Gastroesophageal sphincter (tissue), 4 donors: ENCODE measurements around the gene TTLL9. TPM values are rescaled to one million over a fixed set of nuclear protein-coding genes. Genes with fewer than 3 reads are reported as not detected.

Source experiments
- ATAC-seq: fragments of 150-250 bp; one replicate; pipeline ENCODE4 v1.9.1; 2016; ENCODE audit warnings: mild to moderate bottlenecking, moderate library complexity
- H3K27ac ChIP-seq, 4 donors: fragments of 200-600 bp; sonication (generic) in 3 of 4; 1 replicate in 3 of 4; 2 replicates in 1 of 4; pipeline ENCODE4 v1.5.1; 2016 to 2019
- H3K27me3 ChIP-seq: fragments of 200-600 bp; sonication (generic); one replicate; pipeline ENCODE4 v1.5.1; 2019
- H3K36me3 ChIP-seq, 2 donors: fragments of 200-600 bp; sonication (generic); one replicate each; pipeline ENCODE4 v1.5.1; 2019; ENCODE audit warnings: control low read depth in 1 of 2
- H3K4me1 ChIP-seq, 3 donors: fragments of 200-600 bp; sonication (generic); 1 replicate in 2 of 3; 2 replicates in 1 of 3; pipeline ENCODE4 v1.5.1; 2016 to 2019; ENCODE audit warnings: control low read depth in 2 of 3
- H3K4me3 ChIP-seq, 2 donors: fragments of 200-600 bp; sonication (generic); one replicate each; pipeline ENCODE4 v1.5.1; 2019; ENCODE audit warnings: mild to moderate bottlenecking in 1 of 2, moderate library complexity in 1 of 2
- H3K9me3 ChIP-seq, 3 donors: fragments of 200-600 bp; sonication (generic); one replicate each; pipeline ENCODE4 v1.5.1; 2017 to 2019; ENCODE audit warnings: control low read depth in 2 of 3
- CTCF ChIP-seq, 4 experiments: fragments of 200-600 bp in 2 of 4; fragments of 450-650 bp in 2 of 4; sonication (generic) in 1 of 4; IDR thresholded peaks; one replicate each; pipeline ENCODE4 v1.5.1; 2017 to 2019; ENCODE audit warnings: antibody characterized with exemption in 4 of 4, mild to moderate bottlenecking in 2 of 4, moderate library complexity in 2 of 4
- EP300 ChIP-seq: sonication (generic); formaldehyde crosslinking; IDR thresholded peaks from one replicate; pipeline ENCODE4 v1.6.1; 2017; ENCODE audit warnings: antibody characterized with exemption, mild to moderate bottlenecking
- POLR2A ChIP-seq, 2 donors: fragments of 450-650 bp; IDR thresholded peaks; one replicate each; pipeline ENCODE4 v1.6.1; 2017; ENCODE audit warnings: antibody characterized with exemption in 2 of 2, mild to moderate bottlenecking in 2 of 2, moderate library complexity in 1 of 2
- POLR2AphosphoS5 ChIP-seq: sonication (generic); formaldehyde crosslinking; IDR thresholded peaks from one replicate; pipeline ENCODE4 v1.6.1; 2017; ENCODE audit warnings: antibody characterized with exemption
- WGBS, 2 donors: methylation state at CpG; one replicate each; pipeline ENCODE4 v1.1.5; 2018; ENCODE audit warnings: low coverage in 1 of 2; 5-methylcytosine and 5-hydroxymethylcytosine counted together
- total RNA-seq, 4 donors: library from RNA; depleted of rRNA; stranded (reverse); fragments of >200 nt; gene quantifications; one replicate each; pipeline ENCODE4 v1.1.0, GENCODE V29; 2016

The TTLL9 gene
- total RNA-seq, 4 donors from 2014 or later: 0.47 TPM; not detected in 3

GRCh38 chr20:31861385-31862156 is 8.9 kb upstream of the TTLL9 start:
- H3K9me3 ChIP-seq: no peaks in the 10 kb centered on the region
- WGBS, 2 donors: 34 to 50% methylated on average over 3 to 8 of the region's 60 CpGs
- H3K4me3 ChIP-seq: peak overlapping the region; percentile 14 to 59
- ATAC-seq: peak; percentile 54
- peaks cover 0 to 25% (median 13%) of the 10 kb centered on the region in 3 donors for H3K4me1 ChIP-seq
- H3K36me3 ChIP-seq: no peaks in the 10 kb centered on the region
- TF ChIP-seq EP300 (no peak), CTCF (IDR thresholded peaks at IDR 0.05) (no peak), POLR2A (IDR thresholded peaks at IDR 0.05) (no peak), POLR2AphosphoS5 (no peak)
- H3K27me3 ChIP-seq: peaks cover 29% of the 10 kb centered on the region
- H3K27ac ChIP-seq: peak overlapping the region in 2 of 4 donors; percentile 8 to 50

- peaks cover 23% of the 10 kb centered on the region for H3K27me3 ChIP-seq
- 75 to 83% methylated on average over 2 to 3 of the region's 5 CpGs for WGBS, 2 donors
- no peak overlapping the region for H3K4me3 ChIP-seq
- H3K36me3 ChIP-seq: no peaks in the 10 kb centered on the region
- TF ChIP-seq POLR2A (IDR thresholded peaks at IDR 0.05) (no peak), EP300 (no peak), POLR2AphosphoS5 (no peak), CTCF (IDR thresholded peaks at IDR 0.05) (no peak)
- H3K4me1 ChIP-seq: peaks cover 0 to 25% (median 13%) of the 10 kb centered on the region in 3 donors
- H3K9me3 ChIP-seq: no peaks in the 10 kb centered on the region
- H3K27ac ChIP-seq: no peak overlapping the region
- ATAC-seq: no peak
Observed at GRCh38 chr20:31862157-31862470, 8.3 kb upstream of the TTLL9 start.

- H3K27ac ChIP-seq: no peak overlapping the region
- 63 to 91% methylated on average over 1 to 6 of the region's 8 CpGs for WGBS, 2 donors
Observed at GRCh38 chr20:31862506-31862905, 7.9 kb upstream of the TTLL9 start.

GRCh38 chr20:31863296-31864085 is 6.9 kb upstream of the TTLL9 start:
- ATAC-seq: no peak
- Histone ChIP-seq H3K4me3 (no peak overlapping the region), H3K27ac (no peak overlapping the region), H3K27me3 (peaks cover 10% of the 10 kb centered on the region), H3K9me3 (no peaks in the 10 kb centered on the region), H3K4me1 (peaks cover 0 to 25% (median 13%) of the 10 kb centered on the region in 3 donors), H3K36me3 (no peaks in the 10 kb centered on the region)
- 95% methylated on average over 3 to 4 of the region's 9 CpGs for WGBS, 2 donors
- TF ChIP-seq POLR2A (IDR thresholded peaks at IDR 0.05): no peak
- no peak for TF ChIP-seq POLR2AphosphoS5
- no peak for TF ChIP-seq EP300
- no peak for TF ChIP-seq CTCF (IDR thresholded peaks at IDR 0.05)

More at GRCh38 chr20:31862506-31862905, 7.9 kb upstream of the TTLL9 start:
- Histone ChIP-seq H3K9me3 (no peaks in the 10 kb centered on the region), H3K4me3 (no peak overlapping the region), H3K36me3 (no peaks in the 10 kb centered on the region), H3K4me1 (peaks cover 0 to 25% (median 13%) of the 10 kb centered on the region in 3 donors), H3K27me3 (peaks cover 19% of the 10 kb centered on the region)
- TF ChIP-seq EP300 (no peak), CTCF (IDR thresholded peaks at IDR 0.05) (no peak), POLR2A (IDR thresholded peaks at IDR 0.05) (no peak), POLR2AphosphoS5 (no peak)
- ATAC-seq: no peak
